Measurements from ENCODE around the gene PHIP.

PHIP gene

GRCh38 chr6:79062708-79063107 lies 15.3 kb downstream of the PHIP start:
- Histone ChIP-seq H3K27ac (ENCODE audit: extremely low read depth, low read depth, low read length) (no peak overlapping the region), H3K36me3 (ENCODE audit: control insufficient read depth in 2 of 2, insufficient read depth in 1 of 2, low read length in 2 of 2) (peaks cover 27 to 39% of the 10 kb centered on the region in 2 experiments; a peak in 2 of 3 replicates), H3K9me3 (ENCODE audit: control insufficient read depth, insufficient read depth, low read depth, low read length) (no peaks in the 10 kb centered on the region), H3K4me1 (ENCODE audit: control insufficient read depth, insufficient read depth, low read length) (no peaks in the 10 kb centered on the region), H3K4me3 (ENCODE audit: low read depth, low read length) (no peak overlapping the region)
- POLR2A ChIA-PET: interaction anchor here (1.3 kb wide), 1 partner anchor 14 kb away, joined by 5 read pairs; no protein-coding TSS in a partner anchor
- TF ChIP-seq ZNF830 (tag by site-specific recombination; IDR thresholded peaks at IDR 0.05; ENCODE audit: low read depth) (no peak), ZNF548 (tag by site-specific recombination; IDR thresholded peaks at IDR 0.05) (no peak), ZNF596 (tag by site-specific recombination; IDR thresholded peaks at IDR 0.05) (no peak), ELK4 (IDR thresholded peaks at IDR 0.05; ENCODE audit: borderline replicate concordance, low read depth, low read length) (no peak), ZEB2 (tag by site-specific recombination; IDR thresholded peaks at IDR 0.05) (no peak), ZNF600 (tag by site-specific recombination; IDR thresholded peaks at IDR 0.05) (no peak), ZNF629 (tag by site-specific recombination; IDR thresholded peaks at IDR 0.05) (no peak), ZNF157 (tag by site-specific recombination; IDR thresholded peaks at IDR 0.05) (no peak), ZNF518A (tag by site-specific recombination; conservative IDR thresholded peaks at IDR 0.05; ENCODE audit: low read depth) (no peak)
- CTCF ChIA-PET: interaction anchor here (0.9 to 1.5 kb wide), 3 partner anchors 14 to 369 kb away, joined by 4 read pairs; no protein-coding TSS in a partner anchor

GRCh38 chr6:79057746-79058145 lies 20.3 kb downstream of the PHIP start:
- H3K27ac ChIP-seq (ENCODE audit: extremely low read depth, low read depth, low read length): no peak overlapping the region
- no peak for TF ChIP-seq KLF8 (tag by site-specific recombination; IDR thresholded peaks at IDR 0.05)
- TF ChIP-seq ZNF843 (tag by site-specific recombination; IDR thresholded peaks at IDR 0.05): no peak
- TF ChIP-seq ZNF280D (tag by site-specific recombination; IDR thresholded peaks at IDR 0.05): no peak
- TF ChIP-seq KLF1 (tag by site-specific recombination; IDR thresholded peaks at IDR 0.05): no peak
- no peak for TF ChIP-seq ZNF76 (tag by site-specific recombination; IDR thresholded peaks at IDR 0.05; ENCODE audit: borderline replicate concordance, low read depth)
- TF ChIP-seq ZFP37 (tag by site-specific recombination; IDR thresholded peaks at IDR 0.05): no peak
- no peak for TF ChIP-seq SETDB1 (IDR thresholded peaks at IDR 0.05; ENCODE audit: insufficient read length, low read length)
- TF ChIP-seq ZNF155 (tag by site-specific recombination; IDR thresholded peaks at IDR 0.05): no peak
- TF ChIP-seq ZBTB44 (tag by site-specific recombination; IDR thresholded peaks at IDR 0.05): no peak
- no peak for TF ChIP-seq SALL2 (tag by site-specific recombination; IDR thresholded peaks at IDR 0.05; ENCODE audit: borderline replicate concordance)
- no peak for TF ChIP-seq KLF7 (tag by site-specific recombination; IDR thresholded peaks at IDR 0.05; ENCODE audit: borderline replicate concordance)
- TF ChIP-seq ZNF768 (tag by site-specific recombination; IDR thresholded peaks at IDR 0.05): no peak
- no peak for TF ChIP-seq ZNF26 (tag by site-specific recombination; IDR thresholded peaks at IDR 0.05)
- TF ChIP-seq ZNF558 (tag by site-specific recombination; IDR thresholded peaks at IDR 0.05): no peak
- ChIA-PET POLR2A (no interaction called here), CTCF (interaction anchor here (1.0 kb wide), 1 partner anchor 9 kb away, joined by 7 read pairs; no protein-coding TSS in a partner anchor)
- no peak overlapping the region for H3K4me3 ChIP-seq (ENCODE audit: low read depth, low read length)
- H3K9me3 ChIP-seq (ENCODE audit: control insufficient read depth, insufficient read depth, low read depth, low read length): no peaks in the 10 kb centered on the region
- peaks cover 56 to 79% of the 10 kb centered on the region in 2 experiments for H3K36me3 ChIP-seq (ENCODE audit: control insufficient read depth in 2 of 2, insufficient read depth in 1 of 2, low read length in 2 of 2)
- no peaks in the 10 kb centered on the region for H3K4me1 ChIP-seq (ENCODE audit: control insufficient read depth, insufficient read depth, low read length)

Data from HEK293 (cell line).